ENCODE results near the gene MAD1L1. TPM values are rescaled to one million over a fixed set of nuclear protein-coding genes. Genes with fewer than 3 reads are reported as not detected.

Gene MAD1L1
- total and polyA plus RNA-seq, 7 experiments from 2014 or later = 112 to 314 (median 136) TPM

GRCh38 chr7:2032030-2032875 lies 200.5 kb downstream of the MAD1L1 start:
- Mint-ChIP-seq H3K27ac (peak overlapping the region in 2 of 9 donors; percentile 32 to 65), H3K4me1 (peaks cover 23 to 44% (median 36%) of the 10 kb centered on the region in 7 donors), H3K36me3 (peaks cover 7 to 21% (median 20%) of the 10 kb centered on the region in 5 donors), H3K4me3 (peak overlapping the region in 1 of 10 donors; percentile 64), H3K9me3 (peaks cover 4 to 22% (median 7%) of the 10 kb centered on the region in 11 donors), H3K27me3 (no peaks in the 10 kb centered on the region)
- H3K4me1 ChIP-seq (ENCODE audit: control insufficient read depth in 2 of 2, insufficient read depth in 2 of 2, low read length in 2 of 2) = peaks cover 17 to 21% of the 10 kb centered on the region in 2 donors
- ChIA-PET CTCF (no interaction called here), POLR2A (no interaction called here)
- H3K36me3 ChIP-seq (ENCODE audit: control insufficient read depth in 2 of 3, insufficient read depth in 3 of 3, low read length in 3 of 3) = no peaks in the 10 kb centered on the region
- DNase-seq (peak in 1 of 9 donors; percentile 4), ATAC-seq (no peak)
- no peaks in the 10 kb centered on the region for H3K27me3 ChIP-seq (ENCODE audit: control insufficient read depth in 2 of 2, insufficient read depth in 2 of 2, low read length in 2 of 2)
- no peak overlapping the region for H3K4me3 ChIP-seq (ENCODE audit: low read length)
- intact Hi-C loops (cut with micrococcal nuclease) = loop anchor here (5.0 to 10.0 kb wide), 3 partner anchors 45 to 73 kb away; no protein-coding TSS in a partner anchor
- H3K27ac ChIP-seq (ENCODE audit: low read depth, low read length) = no peak overlapping the region
- peaks cover 0 to 7% (median 4%) of the 10 kb centered on the region in 3 experiments for H3K9me3 ChIP-seq (ENCODE audit: control insufficient read depth in 2 of 3, low read length in 3 of 3)

- Mint-ChIP-seq H3K27me3 (no peaks in the 10 kb centered on the region), H3K27ac (peak overlapping the region in 6 of 9 donors; percentile 17 to 86 (median 61)), H3K9me3 (peaks cover 4 to 30% (median 10%) of the 10 kb centered on the region in 11 donors), H3K36me3 (peaks cover 9 to 26% (median 22%) of the 10 kb centered on the region in 5 donors), H3K4me1 (peaks cover 17 to 37% (median 30%) of the 10 kb centered on the region in 7 donors), H3K4me3 (peak overlapping the region in 6 of 10 donors; percentile 32 to 67 (median 49))
- ATAC-seq (peak; percentile 8), DNase-seq (peak in 1 of 9 donors; percentile 6)
- peaks cover 0 to 7% (median 4%) of the 10 kb centered on the region in 3 experiments for H3K9me3 ChIP-seq (ENCODE audit: control insufficient read depth in 2 of 3, low read length in 3 of 3)
- ChIA-PET CTCF (interaction anchor here (0.6 kb wide), 1 partner anchor 149 kb away, joined by 3 read pairs; no protein-coding TSS in a partner anchor), POLR2A (no interaction called here)
- intact Hi-C loops (cut with micrococcal nuclease) = loop anchor here (5.0 to 10.0 kb wide), 3 partner anchors 44 to 73 kb away; no protein-coding TSS in a partner anchor
- H3K27ac ChIP-seq (ENCODE audit: low read depth, low read length) = no peak overlapping the region
- no peak overlapping the region for H3K4me3 ChIP-seq (ENCODE audit: low read length)
- no peaks in the 10 kb centered on the region for H3K27me3 ChIP-seq (ENCODE audit: control insufficient read depth in 2 of 2, insufficient read depth in 2 of 2, low read length in 2 of 2)
- H3K4me1 ChIP-seq (ENCODE audit: control insufficient read depth in 2 of 2, insufficient read depth in 2 of 2, low read length in 2 of 2) = peaks cover 17% of the 10 kb centered on the region in 2 donors
- H3K36me3 ChIP-seq (ENCODE audit: control insufficient read depth in 2 of 3, insufficient read depth in 3 of 3, low read length in 3 of 3) = no peaks in the 10 kb centered on the region
Measured at GRCh38 chr7:2031451-2031845, 201.3 kb downstream of the MAD1L1 start.

- Histone ChIP-seq H3K9me3 (ENCODE audit: control insufficient read depth in 2 of 3, low read length in 3 of 3) (peaks cover 0 to 7% (median 4%) of the 10 kb centered on the region in 3 experiments), H3K4me1 (ENCODE audit: control insufficient read depth in 2 of 2, insufficient read depth in 2 of 2, low read length in 2 of 2) (peaks cover 17% of the 10 kb centered on the region in 2 donors), H3K4me3 (ENCODE audit: low read length) (no peak overlapping the region), H3K27me3 (ENCODE audit: control insufficient read depth in 2 of 2, insufficient read depth in 2 of 2, low read length in 2 of 2) (no peaks in the 10 kb centered on the region), H3K27ac (ENCODE audit: low read depth, low read length) (no peak overlapping the region), H3K36me3 (ENCODE audit: control insufficient read depth in 2 of 3, insufficient read depth in 3 of 3, low read length in 3 of 3) (no peaks in the 10 kb centered on the region)
- CTCF ChIA-PET = interaction anchor here (0.6 kb wide), 1 partner anchor 148 kb away, joined by 3 read pairs; no protein-coding TSS in a partner anchor
- Mint-ChIP-seq H3K4me3 (peak overlapping the region in 9 of 10 donors; percentile 23 to 73 (median 43)), H3K4me1 (peaks cover 17 to 37% (median 30%) of the 10 kb centered on the region in 7 donors), H3K27me3 (no peaks in the 10 kb centered on the region), H3K27ac (peak overlapping the region in 7 of 9 donors; percentile 17 to 86 (median 65)), H3K36me3 (peaks cover 9 to 29% (median 26%) of the 10 kb centered on the region in 5 donors), H3K9me3 (peaks cover 4 to 36% (median 12%) of the 10 kb centered on the region in 11 donors)
- peak; percentile 91 for ATAC-seq
- DNase-seq = peak in 7 of 9 donors; percentile 33 to 50 (median 39)
- intact Hi-C loops (cut with micrococcal nuclease) = loop anchor here (5.0 to 10.0 kb wide), 3 partner anchors 43 to 74 kb away; no protein-coding TSS in a partner anchor
- POLR2A ChIA-PET = interaction anchor here (0.6 kb wide), 1 partner anchor 57 kb away, joined by 3 read pairs; no protein-coding TSS in a partner anchor
Measured at GRCh38 chr7:2030475-2031450, 202.0 kb downstream of the MAD1L1 start.

GRCh38 chr7:2029936-2030335 lies 202.8 kb downstream of the MAD1L1 start:
- CTCF ChIA-PET = no interaction called here
- intact Hi-C loops (cut with micrococcal nuclease) = loop anchor here (5.0 to 10.0 kb wide), 3 partner anchors 43 to 75 kb away; no protein-coding TSS in a partner anchor
- no peak overlapping the region for H3K27ac ChIP-seq (ENCODE audit: low read depth, low read length)
- no peak for ATAC-seq
- Mint-ChIP-seq H3K9me3 (peaks cover 6 to 43% (median 17%) of the 10 kb centered on the region in 11 donors), H3K4me3 (peak overlapping the region in 1 of 10 donors; percentile 18), H3K27ac (peak overlapping the region in 2 of 9 donors; percentile 50 to 88), H3K36me3 (peaks cover 13 to 34% (median 31%) of the 10 kb centered on the region in 5 donors), H3K27me3 (no peaks in the 10 kb centered on the region), H3K4me1 (peaks cover 17 to 37% (median 30%) of the 10 kb centered on the region in 7 donors)
- H3K4me3 ChIP-seq (ENCODE audit: low read length) = no peak overlapping the region
- H3K9me3 ChIP-seq (ENCODE audit: control insufficient read depth in 2 of 3, low read length in 3 of 3) = peaks cover 0 to 13% (median 8%) of the 10 kb centered on the region in 3 experiments
- POLR2A ChIA-PET = interaction anchor here (0.6 kb wide), 1 partner anchor 58 kb away, joined by 3 read pairs; no protein-coding TSS in a partner anchor
- H3K36me3 ChIP-seq (ENCODE audit: control insufficient read depth in 2 of 3, insufficient read depth in 3 of 3, low read length in 3 of 3) = no peaks in the 10 kb centered on the region
- H3K27me3 ChIP-seq (ENCODE audit: control insufficient read depth in 2 of 2, insufficient read depth in 2 of 2, low read length in 2 of 2) = no peaks in the 10 kb centered on the region
- no peak for DNase-seq
- H3K4me1 ChIP-seq (ENCODE audit: control insufficient read depth in 2 of 2, insufficient read depth in 2 of 2, low read length in 2 of 2) = peaks cover 17% of the 10 kb centered on the region in 2 donors

- peak overlapping the region in 3 of 9 donors; percentile 4 to 88 (median 46) for H3K27ac Mint-ChIP-seq
- peaks cover 0 to 13% (median 8%) of the 10 kb centered on the region in 3 experiments for H3K9me3 ChIP-seq (ENCODE audit: control insufficient read depth in 2 of 3, low read length in 3 of 3)
- ATAC-seq = no peak
- no peaks in the 10 kb centered on the region for H3K36me3 ChIP-seq (ENCODE audit: control insufficient read depth in 2 of 3, insufficient read depth in 3 of 3, low read length in 3 of 3)
- H3K9me3 Mint-ChIP-seq = peaks cover 6 to 49% (median 21%) of the 10 kb centered on the region in 11 donors
- peaks cover 17 to 34% (median 31%) of the 10 kb centered on the region in 7 donors for H3K4me1 Mint-ChIP-seq
- H3K27ac ChIP-seq (ENCODE audit: low read depth, low read length) = no peak overlapping the region
- H3K27me3 Mint-ChIP-seq = no peaks in the 10 kb centered on the region
- peak overlapping the region in 1 of 10 donors; percentile 18 for H3K4me3 Mint-ChIP-seq
- H3K4me1 ChIP-seq (ENCODE audit: control insufficient read depth in 2 of 2, insufficient read depth in 2 of 2, low read length in 2 of 2) = peaks cover 17% of the 10 kb centered on the region in 2 donors
- H3K36me3 Mint-ChIP-seq = peaks cover 19 to 39% (median 37%) of the 10 kb centered on the region in 5 donors
- DNase-seq = no peak
- intact Hi-C loops (cut with micrococcal nuclease) = no loop called here
- no peak overlapping the region for H3K4me3 ChIP-seq (ENCODE audit: low read length)
- H3K27me3 ChIP-seq (ENCODE audit: control insufficient read depth in 2 of 2, insufficient read depth in 2 of 2, low read length in 2 of 2) = no peaks in the 10 kb centered on the region
- ChIA-PET CTCF (no interaction called here), POLR2A (no interaction called here)
Measured at GRCh38 chr7:2029211-2029905, 203.4 kb downstream of the MAD1L1 start.
